GM23338 (cell line): Measurements from ENCODE around the gene ARHGEF28. TPM values are rescaled to one million over a fixed set of nuclear protein-coding genes. Genes with fewer than 3 reads are reported as not detected.

Experiments used
- ATAC-seq: fragments of 200-7000 bp; cut with Tn5 transposase; 3 replicates; pipeline ENCODE4 v1.9.1; 2020
- DNase-seq: peaks from one replicate; pipeline ENCODE4 v3.0.0-alpha.2; 2015; ENCODE audit warnings: low spot score
- H2AFZ ChIP-seq: fragments of 200-600 bp; sonication (generic); 2 replicates; pipeline ENCODE4 v1.8.0; 2016; ENCODE audit warnings: antibody characterized with exemption, mild to moderate bottlenecking, moderate library complexity
- H3F3A ChIP-seq: fragments of 200-600 bp; sonication (generic); replicated peaks from 2 replicates; pipeline ENCODE4 v1.8.0; 2017; ENCODE audit warnings: antibody characterized with exemption, mixed run types, low read depth
- H3K27ac ChIP-seq: fragments of 200-600 bp; sonication (generic); 2 replicates; pipeline ENCODE4 v1.6.1; 2016; ENCODE audit warnings: low read depth
- H3K27me3 ChIP-seq: fragments of 200-600 bp; sonication (generic); 2 replicates; pipeline ENCODE4 v1.8.0; 2016; ENCODE audit warnings: mild to moderate bottlenecking, mixed run types, moderate library complexity; ENCODE audit not compliant: insufficient read depth
- H3K36me3 ChIP-seq: fragments of 200-600 bp; sonication (generic); 2 replicates; pipeline ENCODE4 v1.8.0; 2016; ENCODE audit warnings: mild to moderate bottlenecking; ENCODE audit not compliant: insufficient read depth
- H3K4me1 ChIP-seq: fragments of 200-600 bp; sonication (generic); 2 replicates; pipeline ENCODE4 v1.8.0; 2016; ENCODE audit warnings: mild to moderate bottlenecking, moderate library complexity; ENCODE audit not compliant: insufficient read depth
- H3K4me2 ChIP-seq: fragments of 200-600 bp; sonication (generic); 2 replicates; pipeline ENCODE4 v1.7.1; 2017; ENCODE audit warnings: mixed run types
- H3K4me3 ChIP-seq: fragments of 200-600 bp; sonication (generic); 2 replicates; pipeline ENCODE4 v1.6.1; 2016; ENCODE audit warnings: mixed run types
- H3K79me2 ChIP-seq: fragments of 200-600 bp; sonication (generic); replicated peaks from 2 replicates; pipeline ENCODE4 v1.8.0; 2017; ENCODE audit warnings: mild to moderate bottlenecking; ENCODE audit not compliant: insufficient read depth
- H3K9me2 ChIP-seq: fragments of 200-600 bp; sonication (generic); 2 replicates; pipeline ENCODE4 v1.8.0; 2017; ENCODE audit not compliant: insufficient read depth
- H4K20me1 ChIP-seq: fragments of 200-600 bp; sonication (generic); replicated peaks from 2 replicates; pipeline ENCODE4 v1.8.0; 2017; ENCODE audit warnings: mild to moderate bottlenecking; ENCODE audit not compliant: insufficient read depth
- H3K27ac Mint-ChIP-seq: 2 replicates; pipeline ENCODE4 v1.8.0; 2020; ENCODE audit warnings: inconsistent platforms, mild to moderate bottlenecking, moderate library complexity, mixed read lengths
- H3K27me3 Mint-ChIP-seq: 3 replicates; pipeline ENCODE4 v1.8.0; 2022; ENCODE audit warnings: low read depth, mild to moderate bottlenecking, moderate library complexity, mixed read lengths, inconsistent platforms; ENCODE audit not compliant: insufficient read depth, poor library complexity
- H3K36me3 Mint-ChIP-seq: 3 replicates; pipeline ENCODE4 v1.8.0; 2021; ENCODE audit warnings: low read depth, mild to moderate bottlenecking, inconsistent platforms, moderate library complexity, mixed read lengths
- H3K4me1 Mint-ChIP-seq: 3 replicates; pipeline ENCODE4 v1.8.0; 2020; ENCODE audit warnings: mild to moderate bottlenecking, inconsistent platforms, mixed read lengths
- H3K4me3 Mint-ChIP-seq: 3 replicates; pipeline ENCODE4 v1.8.0; 2021; ENCODE audit warnings: moderate library complexity, mild to moderate bottlenecking, inconsistent platforms, mixed read lengths
- H3K9me3 Mint-ChIP-seq: 3 replicates; pipeline ENCODE4 v1.8.0; 2020; ENCODE audit warnings: moderate library complexity, mild to moderate bottlenecking, inconsistent platforms, mixed read lengths
- EZH2 ChIP-seq: fragments of 200-600 bp; sonication (generic); IDR thresholded peaks from one replicate; pipeline ENCODE4 v1.8.0; 2017; ENCODE audit warnings: antibody characterized with exemption, mild to moderate bottlenecking, low read depth; ENCODE audit not compliant: unreplicated experiment
- NANOG ChIP-seq: IDR thresholded peaks from 2 replicates; pipeline ENCODE4 v1.6.1; 2016; ENCODE audit warnings: antibody characterized with exemption, borderline replicate concordance
- REST ChIP-seq: IDR thresholded peaks from one replicate; pipeline ENCODE4 v1.6.1; 2018; ENCODE audit warnings: antibody characterized with exemption; ENCODE audit not compliant: unreplicated experiment
- STAT1 ChIP-seq: IDR thresholded peaks from one replicate; pipeline ENCODE4 v1.6.1; 2016; ENCODE audit warnings: antibody characterized with exemption; ENCODE audit not compliant: unreplicated experiment
- ZNF114 ChIP-seq: fragments of 250-450 bp; sonication (Bioruptor Pico); IDR thresholded peaks from 2 replicates; pipeline ENCODE4 v1.5.0; 2020; ENCODE audit warnings: mild to moderate bottlenecking, moderate library complexity
- ZNF462 ChIP-seq: fragments of 250-450 bp; sonication (Bioruptor Pico); IDR thresholded peaks from 2 replicates; pipeline ENCODE4 v1.5.0; 2020; ENCODE audit warnings: mild to moderate bottlenecking, moderate library complexity
- polyA plus RNA-seq: library from polyadenylated mRNA; unstranded; fragments of >200 nt; fragmentation: Nextera tagmentation; extraction: Ambion mirVana; gene quantifications from 2 replicates; pipeline ENCODE4 v1.2.1, GENCODE V29; 2016
- total RNA-seq: library from RNA; depleted of rRNA; stranded (reverse); fragments of >200 nt; shearing (Covaris generic); gene quantifications from 2 replicates; pipeline ENCODE4 v1.2.3, GENCODE V29; 2014

Gene ARHGEF28
- total and polyA plus RNA-seq, 2 experiments from 2014 or later, result 0.39 to 1.0 TPM

GRCh38 chr5:73950441-73950873, 324.5 kb downstream of the ARHGEF28 start (continued):
- no peak for TF ChIP-seq REST
- no peak for TF ChIP-seq EZH2
- no peak for TF ChIP-seq ZNF114 (CRISPR knock-in tag)
- TF ChIP-seq NANOG, result no peak
- TF ChIP-seq STAT1, result no peak

- H3K4me2 ChIP-seq, result no peak overlapping the region
Measured at GRCh38 chr5:73950912-73951430, 325.0 kb downstream of the ARHGEF28 start.

More at GRCh38 chr5:73950912-73951430, 325.0 kb downstream of the ARHGEF28 start:
- Mint-ChIP-seq H3K36me3 (no peaks in the 10 kb centered on the region), H3K27me3 (peaks cover 6% of the 10 kb centered on the region), H3K9me3 (no peaks in the 10 kb centered on the region), H3K4me3 (no peak overlapping the region), H3K4me1 (peaks cover 5% of the 10 kb centered on the region; the same call in 1 of the 3 replicates), H3K27ac (no peak overlapping the region)
- DNase-seq (no peak), ATAC-seq (no peak)
- TF ChIP-seq ZNF462 (no peak), STAT1 (no peak), ZNF114 (CRISPR knock-in tag) (no peak)
- no peaks in the 10 kb centered on the region for H4K20me1 ChIP-seq
- H3K36me3 ChIP-seq, result no peaks in the 10 kb centered on the region
- 0 out of 2 replicates have a peak, but pooled peaks cover 6% of the 10 kb centered on the region for H3K4me1 ChIP-seq
- no peak overlapping the region for H3K27ac ChIP-seq
- H3K27me3 ChIP-seq, result no peaks in the 10 kb centered on the region
- H3F3A ChIP-seq, result no peaks in the 10 kb centered on the region
- no peak overlapping the region for H2AFZ ChIP-seq
- H3K79me2 ChIP-seq, result no peaks in the 10 kb centered on the region
- no peak overlapping the region for H3K4me3 ChIP-seq
- H3K9me2 ChIP-seq, result no peaks in the 10 kb centered on the region; the same call in 1 of the 2 replicates
